ENCODE measurements around the gene UPB1. TPM values are rescaled to one million over a fixed set of nuclear protein-coding genes. Genes with fewer than 3 reads are reported as not detected.

UPB1 gene
- total RNA-seq, 1 experiment from 2014 or later: not detected

- H3K9me3 Mint-ChIP-seq (ENCODE audit: unreplicated experiment): no peaks in the 10 kb centered on the region
- no peaks in the 10 kb centered on the region for H3K27me3 Mint-ChIP-seq (ENCODE audit: insufficient read depth, unreplicated experiment)
- intact Hi-C loops (cut with micrococcal nuclease): no loop called here
- H3K36me3 Mint-ChIP-seq (ENCODE audit: insufficient read depth, unreplicated experiment): no peaks in the 10 kb centered on the region
- ChIA-PET CTCF (no interaction called here), POLR2A (interaction anchor here (0.6 to 2.1 kb wide), 2 partner anchors 12 to 19 kb away, joined by 3 to 5 read pairs; no protein-coding TSS in a partner anchor)
- BruUV-seq (replicated peaks): no TSS peak
- no peak for DNase-seq (ENCODE audit: unreplicated experiment)
- H3K4me3 Mint-ChIP-seq (ENCODE audit: unreplicated experiment): no peak overlapping the region
- no peak overlapping the region for H3K27ac Mint-ChIP-seq (ENCODE audit: low read depth, unreplicated experiment)
- TF ChIP-seq CTCF (IDR thresholded peaks at IDR 0.05; ENCODE audit: unreplicated experiment): no peak
- no peaks in the 10 kb centered on the region for H3K4me1 Mint-ChIP-seq (ENCODE audit: insufficient read depth, unreplicated experiment)
These were observed 20.4 kb upstream of the UPB1 start for GRCh38 chr22:24474649-24475255.

- intact Hi-C loops (cut with micrococcal nuclease): no loop called here
- peaks cover 26% of the 10 kb centered on the region for H3K4me1 Mint-ChIP-seq (ENCODE audit: insufficient read depth, unreplicated experiment)
- no peak overlapping the region for H3K4me3 Mint-ChIP-seq (ENCODE audit: unreplicated experiment)
- POLR2A ChIA-PET: interaction anchor here (1.0 kb wide), 1 partner anchor 73 kb away, joined by 3 read pairs; the partner anchor contains the start of gene GUCD1
- CTCF ChIA-PET: interaction anchor here (0.6 to 1.0 kb wide), 2 partner anchors 36 to 47 kb away, joined by 3 read pairs; no protein-coding TSS in a partner anchor
- H3K9me3 Mint-ChIP-seq (ENCODE audit: unreplicated experiment): no peaks in the 10 kb centered on the region
- no peak overlapping the region for H3K27ac Mint-ChIP-seq (ENCODE audit: low read depth, unreplicated experiment)
- DNase-seq (ENCODE audit: unreplicated experiment): no peak
- no peaks in the 10 kb centered on the region for H3K36me3 Mint-ChIP-seq (ENCODE audit: insufficient read depth, unreplicated experiment)
- no TSS peak for BruUV-seq (replicated peaks)
- no peaks in the 10 kb centered on the region for H3K27me3 Mint-ChIP-seq (ENCODE audit: insufficient read depth, unreplicated experiment)
- no peak for TF ChIP-seq CTCF (IDR thresholded peaks at IDR 0.05; ENCODE audit: unreplicated experiment)
These were observed 13.5 kb upstream of the UPB1 start for GRCh38 chr22:24481641-24482040.

- H3K27me3 Mint-ChIP-seq (ENCODE audit: insufficient read depth, unreplicated experiment): no peaks in the 10 kb centered on the region
- H3K4me1 Mint-ChIP-seq (ENCODE audit: insufficient read depth, unreplicated experiment): peaks cover 30% of the 10 kb centered on the region
- BruUV-seq (replicated peaks): no TSS peak
- POLR2A ChIA-PET: interaction anchor here (1.0 to 1.4 kb wide), 3 partner anchors 11 to 72 kb away, joined by 3 to 4 read pairs (median 3); partner anchors contain the start of gene GUCD1
- peak overlapping the region; percentile 11 for H3K27ac Mint-ChIP-seq (ENCODE audit: low read depth, unreplicated experiment)
- CTCF ChIA-PET: interaction anchor here (0.6 kb wide), 3 partner anchors 56 to 1166 kb away, joined by 3 to 4 read pairs (median 3); no protein-coding TSS in a partner anchor
- H3K9me3 Mint-ChIP-seq (ENCODE audit: unreplicated experiment): no peaks in the 10 kb centered on the region
- peak overlapping the region; percentile 2 for H3K4me3 Mint-ChIP-seq (ENCODE audit: unreplicated experiment)
- intact Hi-C loops (cut with micrococcal nuclease): no loop called here
- peak; percentile 82 for DNase-seq (ENCODE audit: unreplicated experiment)
- no peak for TF ChIP-seq CTCF (IDR thresholded peaks at IDR 0.05; ENCODE audit: unreplicated experiment)
- no peaks in the 10 kb centered on the region for H3K36me3 Mint-ChIP-seq (ENCODE audit: insufficient read depth, unreplicated experiment)
These were observed 12.6 kb upstream of the UPB1 start for GRCh38 chr22:24482575-24482974.

GRCh38 chr22:24482998-24483397 is 12.1 kb upstream of the UPB1 start:
- BruUV-seq (replicated peaks): TSS peak; percentile 55
- H3K27me3 Mint-ChIP-seq (ENCODE audit: insufficient read depth, unreplicated experiment): no peaks in the 10 kb centered on the region

More at GRCh38 chr22:24482998-24483397, 12.1 kb upstream of the UPB1 start:
- Mint-ChIP-seq H3K9me3 (ENCODE audit: unreplicated experiment) (no peaks in the 10 kb centered on the region), H3K27ac (ENCODE audit: low read depth, unreplicated experiment) (no peak overlapping the region), H3K4me3 (ENCODE audit: unreplicated experiment) (no peak overlapping the region), H3K4me1 (ENCODE audit: insufficient read depth, unreplicated experiment) (peaks cover 30% of the 10 kb centered on the region), H3K36me3 (ENCODE audit: insufficient read depth, unreplicated experiment) (no peaks in the 10 kb centered on the region)
- DNase-seq (ENCODE audit: unreplicated experiment): no peak
- ChIA-PET CTCF (interaction anchor here (0.6 kb wide), 4 partner anchors 22 to 579 kb away, joined by 3 to 4 read pairs (median 3); no protein-coding TSS in a partner anchor), POLR2A (interaction anchor here (0.7 to 1.4 kb wide), 3 partner anchors 12 to 96 kb away, joined by 3 to 4 read pairs (median 4); no protein-coding TSS in a partner anchor)
- intact Hi-C loops (cut with micrococcal nuclease): no loop called here
- no peak for TF ChIP-seq CTCF (IDR thresholded peaks at IDR 0.05; ENCODE audit: unreplicated experiment)
